Smooth muscle cell (in vitro differentiated cells): ENCODE measurements around the gene KIAA1328. TPM values are rescaled to one million over a fixed set of nuclear protein-coding genes. Genes with fewer than 3 reads are reported as not detected.

Experiments used
- DNase-seq: peaks from one replicate; lab custom pipeline; 2025; ENCODE audit not compliant: unreplicated experiment; lab: John Stamatoyannopoulos, UW
- H2AFZ ChIP-seq: fragments of 200-600 bp; sonication (generic); 2 replicates; pipeline ENCODE4 v1.6.0; 2016; ENCODE audit warnings: antibody characterized with exemption, low read depth, mild to moderate bottlenecking
- H3F3A ChIP-seq: fragments of 200-600 bp; sonication (generic); 2 replicates; pipeline ENCODE4 v1.6.0; 2017; ENCODE audit warnings: antibody characterized with exemption, low read depth
- H3K27ac ChIP-seq: fragments of 200-600 bp; sonication (generic); 2 replicates; pipeline ENCODE4 v1.5.1; 2016; ENCODE audit warnings: low read depth, mild to moderate bottlenecking
- H3K27me3 ChIP-seq: fragments of 200-600 bp; sonication (generic); 2 replicates; pipeline ENCODE4 v1.6.1; 2016; ENCODE audit warnings: low read depth, mild to moderate bottlenecking
- H3K36me3 ChIP-seq: fragments of 200-600 bp; sonication (generic); 2 replicates; pipeline ENCODE4 v1.5.1; 2016; ENCODE audit warnings: low read depth
- H3K4me1 ChIP-seq: fragments of 200-600 bp; sonication (generic); 2 replicates; pipeline ENCODE4 v1.5.1; 2016; ENCODE audit warnings: low read depth
- H3K4me2 ChIP-seq: fragments of 200-600 bp; sonication (generic); 2 replicates; pipeline ENCODE4 v1.6.0; 2016; ENCODE audit warnings: mild to moderate bottlenecking
- H3K4me3 ChIP-seq: fragments of 200-600 bp; sonication (generic); 2 replicates; pipeline ENCODE4 v1.5.1; 2016; ENCODE audit warnings: mild to moderate bottlenecking
- H3K79me2 ChIP-seq: fragments of 200-600 bp; sonication (generic); 2 replicates; pipeline ENCODE4 v1.6.0; 2016; ENCODE audit warnings: low read depth, mild to moderate bottlenecking
- H3K9ac ChIP-seq: fragments of 200-600 bp; sonication (generic); 2 replicates; pipeline ENCODE4 v1.6.0; 2016; ENCODE audit warnings: low read depth
- H3K9me3 ChIP-seq: fragments of 200-600 bp; sonication (generic); replicated peaks from 2 replicates; pipeline ENCODE4 v1.5.1; 2016; ENCODE audit warnings: low read depth
- H4K20me1 ChIP-seq: fragments of 200-600 bp; sonication (generic); 2 replicates; pipeline ENCODE4 v1.6.0; 2016; ENCODE audit warnings: low read depth
- CTCF ChIP-seq: fragments of 200-600 bp; sonication (generic); IDR thresholded peaks from 2 replicates; pipeline ENCODE4 v1.5.1; 2017; ENCODE audit warnings: borderline replicate concordance, mild to moderate bottlenecking, antibody characterized with exemption; ENCODE audit not compliant: insufficient read depth, poor library complexity, severe bottlenecking
- WGBS: methylation state at CpG from one replicate; pipeline ENCODE4 v1.1.7; 2016; ENCODE audit warnings: low lambda C conversion rate; 5-methylcytosine and 5-hydroxymethylcytosine counted together
- polyA plus RNA-seq: library from polyadenylated mRNA; unstranded; fragments of >200 nt; fragmentation: Nextera tagmentation; extraction: Ambion mirVana; gene quantifications from 2 replicates; pipeline ENCODE4 v1.2.1, GENCODE V29; 2016
- total RNA-seq: library from RNA; depleted of rRNA; stranded (reverse); fragments of >200 nt; gene quantifications from 2 replicates; pipeline ENCODE4 v1.2.3, GENCODE V29; 2014

Gene KIAA1328
- total and polyA plus RNA-seq, 2 experiments from 2014 or later, result 2.2 to 11.7 TPM

- H3K27ac ChIP-seq, result no peak overlapping the region
- H3K4me2 ChIP-seq, result no peak overlapping the region
- H3K4me1 ChIP-seq, result no peaks in the 10 kb centered on the region
- H3K36me3 ChIP-seq, result no peaks in the 10 kb centered on the region
- no peak overlapping the region for H2AFZ ChIP-seq
- no peak for TF ChIP-seq CTCF
- WGBS, result 86% methylated on average over 2 of the region's 2 CpGs
- DNase-seq, result no peak
- H3K27me3 ChIP-seq, result no peaks in the 10 kb centered on the region
- no peak overlapping the region for H3K4me3 ChIP-seq
- H4K20me1 ChIP-seq, result no peaks in the 10 kb centered on the region
- no peaks in the 10 kb centered on the region for H3F3A ChIP-seq
- no peak overlapping the region for H3K9ac ChIP-seq
- H3K79me2 ChIP-seq, result no peaks in the 10 kb centered on the region
- H3K9me3 ChIP-seq, result no peaks in the 10 kb centered on the region
Observed at GRCh38 chr18:37085362-37085761, 256.4 kb downstream of the KIAA1328 start.

GRCh38 chr18:37107748-37108522 is 279.0 kb downstream of the KIAA1328 start:
- no peak overlapping the region for H3K4me2 ChIP-seq
- H3K4me3 ChIP-seq, result no peak overlapping the region
- H3K4me1 ChIP-seq, result no peaks in the 10 kb centered on the region
- no peaks in the 10 kb centered on the region for H3K36me3 ChIP-seq
- 94% methylated on average over 5 of the region's 5 CpGs for WGBS
- no peaks in the 10 kb centered on the region for H3F3A ChIP-seq
- peaks cover 3% of the 10 kb centered on the region for H3K9me3 ChIP-seq
- no peaks in the 10 kb centered on the region for H3K79me2 ChIP-seq
- DNase-seq, result no peak
- no peak overlapping the region for H3K9ac ChIP-seq
- H3K27ac ChIP-seq, result no peak overlapping the region
- no peak for TF ChIP-seq CTCF
- H3K27me3 ChIP-seq, result no peaks in the 10 kb centered on the region
- H4K20me1 ChIP-seq, result no peaks in the 10 kb centered on the region
- H2AFZ ChIP-seq, result no peak overlapping the region

GRCh38 chr18:37122877-37123276 is 293.9 kb downstream of the KIAA1328 start:
- H3K27me3 ChIP-seq, result no peaks in the 10 kb centered on the region
- no peak overlapping the region for H2AFZ ChIP-seq
- no peaks in the 10 kb centered on the region for H3K4me1 ChIP-seq
- H3K27ac ChIP-seq, result no peak overlapping the region
- no peaks in the 10 kb centered on the region for H3K36me3 ChIP-seq
- no peak for TF ChIP-seq CTCF
- H3K4me2 ChIP-seq, result no peak overlapping the region
- no peak overlapping the region for H3K4me3 ChIP-seq
- no peaks in the 10 kb centered on the region for H3K9me3 ChIP-seq
- no peak for DNase-seq
- H3K9ac ChIP-seq, result no peak overlapping the region
- H3K79me2 ChIP-seq, result no peaks in the 10 kb centered on the region
- H3F3A ChIP-seq, result no peaks in the 10 kb centered on the region
- no peaks in the 10 kb centered on the region for H4K20me1 ChIP-seq

GRCh38 chr18:37124516-37124915 is 295.6 kb downstream of the KIAA1328 start:
- no peaks in the 10 kb centered on the region for H3K4me1 ChIP-seq
- no peaks in the 10 kb centered on the region for H3K36me3 ChIP-seq
- H3K4me3 ChIP-seq, result no peak overlapping the region
- DNase-seq, result no peak
- H2AFZ ChIP-seq, result no peak overlapping the region
- WGBS, result 69% methylated on average over 2 of the region's 2 CpGs
- no peaks in the 10 kb centered on the region for H3F3A ChIP-seq
- TF ChIP-seq CTCF, result no peak
- no peak overlapping the region for H3K4me2 ChIP-seq
- no peaks in the 10 kb centered on the region for H4K20me1 ChIP-seq
- H3K27ac ChIP-seq, result peak overlapping the region; percentile 7
- H3K9me3 ChIP-seq, result no peaks in the 10 kb centered on the region
- no peaks in the 10 kb centered on the region for H3K27me3 ChIP-seq
- no peaks in the 10 kb centered on the region for H3K79me2 ChIP-seq
- H3K9ac ChIP-seq, result no peak overlapping the region
